DMS114 treated with DMSO at 0.1 percent for 48 hours (cell line): ENCODE results near the gene PDP2.
"Not testable (repeated sequence)": the region's sequence is repeated elsewhere in the genome, so short reads cannot be mapped to it uniquely, and the experiment has no call there.

Experiments
- DNase-seq: peaks from one replicate; lab custom pipeline; 2025; ENCODE audit not compliant: unreplicated experiment; lab: John Stamatoyannopoulos, UW

The PDP2 gene

GRCh38 chr16:66851166-66851964, 28.9 kb upstream of the PDP2 start:
- no peak for DNase-seq

- DNase-seq: no peak
Measured at GRCh38 chr16:66853261-66854139, 26.8 kb upstream of the PDP2 start.

GRCh38 chr16:66856184-66856730, 24.1 kb upstream of the PDP2 start:
- no peak for DNase-seq

DNA sequence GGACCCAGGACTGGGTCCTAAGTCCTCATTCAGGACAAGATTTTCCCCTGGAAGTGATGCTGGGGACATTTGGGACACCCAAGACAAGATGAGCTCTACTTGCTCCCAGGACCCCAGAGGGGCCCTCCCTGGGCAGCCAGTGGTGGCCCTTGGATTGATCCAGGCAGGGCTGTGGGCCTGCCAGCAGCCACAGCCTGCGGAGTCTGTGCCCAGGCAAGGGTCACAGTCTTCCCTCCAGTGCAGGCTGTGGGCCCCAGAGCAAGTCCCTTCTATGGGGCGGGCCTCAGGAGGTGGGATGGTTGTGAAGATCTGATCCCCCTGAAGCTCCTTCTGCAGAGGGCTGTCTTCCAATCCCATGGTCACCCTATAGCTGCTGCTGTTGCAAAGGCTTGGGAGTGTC, 23.5 kb upstream of the PDP2 start:
- DNase-seq: no peak

GRCh38 chr16:66857437-66857836, 22.9 kb upstream of the PDP2 start:
- DNase-seq: no peak

DNA sequence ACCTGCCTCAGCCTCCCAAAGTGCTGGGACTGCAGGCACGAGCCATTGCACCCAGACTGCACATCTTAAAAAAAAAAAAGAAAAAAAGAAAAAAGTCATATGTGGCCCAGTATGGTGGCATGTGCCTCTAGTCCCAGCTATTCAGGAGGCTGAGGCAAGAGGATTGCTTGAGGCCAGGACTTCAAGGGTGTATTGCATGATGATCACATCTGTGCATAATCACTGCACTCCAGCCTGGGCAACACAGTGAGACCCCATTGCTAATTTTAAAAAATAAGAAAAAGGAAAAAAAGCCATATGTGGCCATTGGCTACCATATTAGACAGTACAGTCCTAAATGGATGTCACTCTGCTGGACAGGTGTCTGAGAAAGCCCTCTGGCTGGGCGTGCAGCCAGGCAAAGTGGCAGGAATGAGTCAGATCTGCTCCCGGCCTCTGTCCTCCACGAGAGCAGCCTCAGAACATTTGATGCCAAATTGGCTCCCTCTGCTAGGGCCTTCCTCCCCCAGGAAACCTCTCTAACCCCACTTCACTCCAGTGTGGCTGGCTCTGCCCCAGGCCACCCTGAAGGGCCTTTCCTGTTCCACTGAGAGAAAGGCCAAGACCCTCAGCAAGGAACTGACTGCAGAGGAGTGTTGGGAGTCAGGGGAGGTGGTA, 21.4 kb upstream of the PDP2 start:
- DNase-seq: no peak

GRCh38 chr16:66859397-66860068, 20.8 kb upstream of the PDP2 start:
- DNase-seq: no peak

DNA sequence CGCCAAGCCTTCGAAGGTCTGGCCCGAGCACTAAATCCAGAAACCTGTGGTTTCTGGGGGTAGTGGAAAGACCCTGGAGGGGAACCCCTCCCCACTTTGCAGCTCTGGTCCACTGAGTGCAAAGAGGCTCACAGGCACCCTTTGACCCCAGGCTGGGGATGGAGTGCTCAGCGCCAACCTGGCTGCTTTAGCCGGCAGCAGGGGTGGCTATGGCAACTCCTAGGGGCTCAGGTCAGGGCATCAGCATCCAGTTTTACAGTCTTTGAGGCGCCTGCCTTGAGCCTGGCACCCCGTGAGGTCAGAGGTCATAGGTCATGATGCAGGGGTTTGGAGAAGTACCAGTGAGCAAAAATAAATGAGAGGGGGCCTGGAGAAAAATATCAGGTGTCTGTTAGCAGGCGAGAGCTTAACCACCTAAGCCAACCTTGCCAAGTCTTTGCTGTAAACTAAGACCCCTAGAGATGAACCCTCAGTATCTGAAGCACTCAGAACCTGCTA, 18.2 kb upstream of the PDP2 start:
- no peak for DNase-seq

GRCh38 chr16:66863707-66864106, 16.6 kb upstream of the PDP2 start:
- DNase-seq: no peak

DNA sequence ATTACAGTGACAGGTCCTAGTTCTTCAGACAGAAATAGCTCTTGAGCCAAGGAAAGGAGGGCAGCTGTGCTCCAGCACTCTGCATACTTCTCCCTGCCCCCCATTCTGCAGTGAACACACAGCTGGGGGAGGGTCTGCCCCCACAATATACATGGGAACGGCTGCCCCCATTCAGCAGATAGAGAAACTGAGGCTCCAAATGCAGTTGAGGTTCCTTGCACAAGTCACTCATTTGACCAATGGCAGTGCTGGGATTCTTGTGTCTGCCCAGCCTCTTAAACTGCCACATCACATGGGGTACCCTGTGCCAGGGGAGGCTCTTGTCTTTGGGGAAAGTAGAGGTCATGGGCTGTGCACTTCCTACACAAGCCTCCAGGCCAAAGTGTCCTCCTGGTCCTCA, 10.9 kb upstream of the PDP2 start:
- DNase-seq: no peak

DNA sequence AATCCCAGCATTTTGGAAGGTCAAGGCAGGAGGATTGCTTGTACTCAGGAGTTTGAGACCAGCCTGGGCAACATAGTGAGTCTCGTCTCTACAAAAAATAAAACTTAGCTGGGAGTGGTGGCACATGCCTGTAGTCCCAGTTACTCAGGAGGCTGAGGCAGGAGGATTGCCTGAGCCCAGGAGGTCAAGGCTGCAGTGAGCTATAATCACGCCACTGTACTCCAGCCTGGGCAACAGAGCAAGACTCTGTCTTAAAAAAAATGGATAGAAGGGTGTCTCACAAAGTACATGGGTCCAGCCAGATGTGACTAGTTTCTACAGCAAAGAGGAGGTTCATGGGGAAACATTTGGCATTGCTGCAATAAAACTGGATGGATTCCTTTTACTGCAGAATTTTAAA, 9.0 kb upstream of the PDP2 start:
- DNase-seq: not testable (repeated sequence)

- DNase-seq: no peak
Measured at GRCh38 chr16:66871840-66872239, 8.5 kb upstream of the PDP2 start.

GRCh38 chr16:66872559-66872942, 7.8 kb upstream of the PDP2 start:
- no peak for DNase-seq

GRCh38 chr16:66872943-66873684, 7.2 kb upstream of the PDP2 start:
- DNase-seq: peak; percentile 80

DNA sequence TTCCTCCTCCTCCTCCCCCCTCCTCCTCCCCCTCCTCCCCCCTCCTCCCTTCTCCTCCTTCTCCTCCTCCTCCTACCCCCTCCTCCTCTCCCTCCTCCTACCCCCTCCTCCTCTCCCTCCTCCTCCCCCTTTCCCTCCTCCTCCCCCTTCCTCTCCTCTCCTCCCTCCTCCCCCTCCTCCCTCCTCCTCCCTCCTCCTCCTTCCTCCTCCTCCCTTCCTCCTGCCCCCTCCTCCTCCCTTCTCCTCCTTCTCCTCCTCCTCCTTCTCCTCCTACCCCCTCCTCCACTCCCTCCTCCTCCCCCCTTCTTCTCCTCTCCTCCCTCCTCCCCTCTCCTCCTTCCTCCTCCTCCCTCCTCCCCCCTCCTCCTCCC, 6.6 kb upstream of the PDP2 start:
- DNase-seq: no peak

DNA sequence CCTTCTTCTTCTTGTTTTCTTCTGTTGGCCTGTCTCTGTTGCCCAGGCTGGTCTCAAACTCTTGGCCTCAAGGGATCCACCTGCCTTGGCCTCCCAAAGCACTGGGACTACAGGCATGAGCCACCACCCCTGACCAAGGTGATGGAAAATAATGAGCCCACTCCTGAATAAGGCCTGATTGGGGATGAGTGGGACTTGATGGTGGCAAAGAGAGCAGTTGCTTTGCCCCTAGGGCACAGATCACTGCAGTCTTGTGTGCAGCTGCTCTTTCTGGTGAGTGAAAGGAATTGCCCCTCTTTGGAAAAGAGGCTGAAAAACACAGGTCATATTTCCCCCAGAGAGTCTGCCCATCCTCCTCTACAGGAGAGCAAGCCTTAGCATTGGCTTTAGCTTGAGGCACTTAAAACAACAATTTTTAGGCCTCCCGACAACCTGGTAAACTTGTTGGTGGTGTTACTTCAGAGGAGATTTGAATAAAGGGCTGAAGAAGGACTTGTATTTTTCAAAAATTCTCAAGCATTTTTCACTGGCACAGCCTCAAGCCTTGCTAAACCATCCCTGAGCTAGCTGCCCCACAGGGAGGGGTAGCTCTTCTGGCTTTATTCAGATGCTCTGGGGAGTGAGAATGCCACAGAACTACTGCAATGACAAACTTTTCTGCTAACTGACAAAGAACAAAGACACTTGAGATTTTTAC, 6.1 kb upstream of the PDP2 start:
- no peak for DNase-seq

- no peak for DNase-seq
Measured at GRCh38 chr16:66878067-66878466, 2.2 kb upstream of the PDP2 start.

DNA sequence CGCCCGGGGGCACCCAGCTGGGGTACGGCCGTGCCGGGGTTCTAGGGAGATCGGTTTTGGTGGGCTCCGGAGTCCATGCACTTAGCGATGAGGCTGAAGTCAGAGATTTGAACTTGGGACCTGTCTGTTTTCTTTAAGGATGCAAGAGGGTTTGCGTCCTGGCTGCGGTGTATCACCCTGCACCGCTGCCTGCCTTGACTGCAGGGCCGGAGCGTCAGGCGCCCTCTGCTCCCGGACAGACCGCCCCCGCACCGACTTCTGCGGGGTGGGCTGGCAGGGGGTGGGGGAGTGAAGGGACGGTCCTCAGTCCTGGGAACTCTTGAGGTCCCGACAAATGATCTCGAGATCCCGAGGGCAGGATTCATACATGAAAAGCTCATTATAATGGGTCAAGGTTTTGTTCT, 701 bp downstream of the PDP2 start:
- no peak for DNase-seq

GRCh38 chr16:66881560-66881959, 1.2 kb downstream of the PDP2 start:
- no peak for DNase-seq
